ENCODE results near the gene GTF3C4.

DNA sequence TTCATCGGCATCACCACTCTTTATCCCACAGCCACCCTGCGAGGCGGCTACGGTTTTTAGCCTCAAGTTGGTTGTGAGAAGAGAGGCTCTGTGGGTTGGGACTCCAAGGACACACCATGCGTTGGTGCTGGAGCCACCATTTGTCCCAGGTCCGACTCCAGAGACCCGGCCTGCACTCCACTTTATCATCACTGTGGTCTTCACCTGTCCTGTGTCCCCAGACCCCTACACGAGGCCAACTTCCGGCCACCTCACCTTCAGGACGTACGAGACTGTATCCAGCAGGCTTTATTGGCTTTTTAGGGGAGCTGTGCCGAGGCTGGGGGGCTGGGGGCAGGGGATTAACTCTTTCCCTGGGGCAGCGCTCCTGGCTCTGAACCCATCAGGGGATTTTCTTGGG lies 55.0 kb downstream of the GTF3C4 start:
- TF ChIP-seq, protein P1, sequence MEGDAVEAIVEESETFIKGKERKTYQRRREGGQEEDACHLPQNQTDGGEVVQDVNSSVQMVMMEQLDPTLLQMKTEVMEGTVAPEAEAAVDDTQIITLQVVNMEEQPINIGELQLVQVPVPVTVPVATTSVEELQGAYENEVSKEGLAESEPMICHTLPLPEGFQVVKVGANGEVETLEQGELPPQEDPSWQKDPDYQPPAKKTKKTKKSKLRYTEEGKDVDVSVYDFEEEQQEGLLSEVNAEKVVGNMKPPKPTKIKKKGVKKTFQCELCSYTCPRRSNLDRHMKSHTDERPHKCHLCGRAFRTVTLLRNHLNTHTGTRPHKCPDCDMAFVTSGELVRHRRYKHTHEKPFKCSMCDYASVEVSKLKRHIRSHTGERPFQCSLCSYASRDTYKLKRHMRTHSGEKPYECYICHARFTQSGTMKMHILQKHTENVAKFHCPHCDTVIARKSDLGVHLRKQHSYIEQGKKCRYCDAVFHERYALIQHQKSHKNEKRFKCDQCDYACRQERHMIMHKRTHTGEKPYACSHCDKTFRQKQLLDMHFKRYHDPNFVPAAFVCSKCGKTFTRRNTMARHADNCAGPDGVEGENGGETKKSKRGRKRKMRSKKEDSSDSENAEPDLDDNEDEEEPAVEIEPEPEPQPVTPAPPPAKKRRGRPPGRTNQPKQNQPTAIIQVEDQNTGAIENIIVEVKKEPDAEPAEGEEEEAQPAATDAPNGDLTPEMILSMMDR (IDR thresholded peaks at IDR 0.05): no peak
- no peak for TF ChIP-seq POLR2A (IDR thresholded peaks at IDR 0.05)

All from testis (tissue), 2 donors.